Activated naive CD4-positive, alpha-beta T cell treated with anti-CD3 and anti-CD28 coated beads, Interleukin-2, amount 10 ng/mL, durations not matched to agents 7 days and 5 days (primary cell): ENCODE measurements around the gene SPPL2B.

Source experiments
- CTCF ChIA-PET: fragments of 350-600 bp; sonication (Branson Sonifier 250); formaldehyde crosslinking; loops from one replicate; lab custom pipeline; 2021; ENCODE audit warnings: antibody characterized with exemption; lab: Charles Lee
- DNase-seq: peaks from one replicate; pipeline ENCODE4 v3.0.0-alpha.2; 2020
- H3K27ac Mint-ChIP-seq: one replicate; pipeline ENCODE4 v1.8.0; 2021; ENCODE audit warnings: mild to moderate bottlenecking, moderate library complexity, mixed read lengths
- H3K27me3 Mint-ChIP-seq: one replicate; pipeline ENCODE4 v1.8.0; 2021; ENCODE audit warnings: mild to moderate bottlenecking, mixed read lengths
- H3K36me3 Mint-ChIP-seq: one replicate; pipeline ENCODE4 v1.8.0; 2021; ENCODE audit warnings: mixed read lengths
- H3K4me1 Mint-ChIP-seq: one replicate; pipeline ENCODE4 v1.8.0; 2021; ENCODE audit warnings: mixed read lengths
- H3K4me3 Mint-ChIP-seq: one replicate; pipeline ENCODE4 v1.8.0; 2021; ENCODE audit warnings: mild to moderate bottlenecking, moderate library complexity, mixed read lengths
- H3K9me3 Mint-ChIP-seq: one replicate; pipeline ENCODE4 v1.8.0; 2021; ENCODE audit warnings: mixed read lengths

Gene SPPL2B

GRCh38 chr19:2324220-2324948 is 4.1 kb upstream of the SPPL2B start:
- no peaks in the 10 kb centered on the region for H3K27me3 Mint-ChIP-seq
- DNase-seq, result no peak
- H3K4me3 Mint-ChIP-seq, result no peak overlapping the region
- CTCF ChIA-PET, result no interaction called here
- no peaks in the 10 kb centered on the region for H3K9me3 Mint-ChIP-seq
- H3K36me3 Mint-ChIP-seq, result peaks cover 33% of the 10 kb centered on the region
- peaks cover 38% of the 10 kb centered on the region for H3K4me1 Mint-ChIP-seq
- no peak overlapping the region for H3K27ac Mint-ChIP-seq

- Mint-ChIP-seq H3K27ac (no peak overlapping the region), H3K9me3 (no peaks in the 10 kb centered on the region), H3K4me3 (no peak overlapping the region), H3K4me1 (peaks cover 47% of the 10 kb centered on the region), H3K36me3 (peaks cover 37% of the 10 kb centered on the region), H3K27me3 (no peaks in the 10 kb centered on the region)
- CTCF ChIA-PET, result no interaction called here
- no peak for DNase-seq
These were observed 3.0 kb upstream of the SPPL2B start for GRCh38 chr19:2325281-2326046.

GRCh38 chr19:2326699-2327360 is 1.7 kb upstream of the SPPL2B start:
- H3K36me3 Mint-ChIP-seq, result peaks cover 37% of the 10 kb centered on the region
- no peaks in the 10 kb centered on the region for H3K27me3 Mint-ChIP-seq
- CTCF ChIA-PET, result no interaction called here
- H3K27ac Mint-ChIP-seq, result peak overlapping the region; percentile 99
- peaks cover 61% of the 10 kb centered on the region for H3K4me1 Mint-ChIP-seq
- no peaks in the 10 kb centered on the region for H3K9me3 Mint-ChIP-seq
- no peak for DNase-seq
- peak overlapping the region; percentile 97 for H3K4me3 Mint-ChIP-seq

- DNase-seq, result peak; percentile 81
- Mint-ChIP-seq H3K27ac (peak overlapping the region; percentile 99), H3K4me3 (peak overlapping the region; percentile 97), H3K27me3 (no peaks in the 10 kb centered on the region), H3K9me3 (no peaks in the 10 kb centered on the region), H3K4me1 (peaks cover 69% of the 10 kb centered on the region), H3K36me3 (peaks cover 37% of the 10 kb centered on the region)
- CTCF ChIA-PET, result no interaction called here
These were observed 597 bp upstream of the SPPL2B start for GRCh38 chr19:2327773-2328400.

- no peaks in the 10 kb centered on the region for H3K27me3 Mint-ChIP-seq
- peak overlapping the region; percentile 93 for H3K27ac Mint-ChIP-seq
- DNase-seq, result no peak
- no peaks in the 10 kb centered on the region for H3K9me3 Mint-ChIP-seq
- CTCF ChIA-PET, result interaction anchor here (1.2 kb wide), 1 partner anchor 63 kb away, joined by 3 read pairs; no protein-coding TSS in a partner anchor
- H3K4me1 Mint-ChIP-seq, result peaks cover 77% of the 10 kb centered on the region
- peak overlapping the region; percentile 97 for H3K4me3 Mint-ChIP-seq
- peaks cover 35% of the 10 kb centered on the region for H3K36me3 Mint-ChIP-seq
These were observed 630 bp downstream of the SPPL2B start for GRCh38 chr19:2329149-2329478.

GRCh38 chr19:2329501-2329916 is 1.0 kb downstream of the SPPL2B start:
- DNase-seq, result no peak
- H3K36me3 Mint-ChIP-seq, result peaks cover 31% of the 10 kb centered on the region
- no peaks in the 10 kb centered on the region for H3K27me3 Mint-ChIP-seq
- no peaks in the 10 kb centered on the region for H3K9me3 Mint-ChIP-seq
- H3K4me3 Mint-ChIP-seq, result peak overlapping the region; percentile 97
- CTCF ChIA-PET, result interaction anchor here (1.2 kb wide), 1 partner anchor 62 kb away, joined by 3 read pairs; no protein-coding TSS in a partner anchor
- H3K27ac Mint-ChIP-seq, result peak overlapping the region; percentile 93
- peaks cover 75% of the 10 kb centered on the region for H3K4me1 Mint-ChIP-seq

GRCh38 chr19:2330255-2330631 is 1.8 kb downstream of the SPPL2B start:
- H3K27me3 Mint-ChIP-seq, result no peaks in the 10 kb centered on the region
- H3K4me3 Mint-ChIP-seq, result peak overlapping the region; percentile 57
- H3K27ac Mint-ChIP-seq, result peak overlapping the region; percentile 76
- CTCF ChIA-PET, result interaction anchor here (0.6 to 1.2 kb wide), 2 partner anchors 62 to 318 kb away, joined by 3 read pairs; no protein-coding TSS in a partner anchor
- no peak for DNase-seq
- peaks cover 71% of the 10 kb centered on the region for H3K4me1 Mint-ChIP-seq
- peaks cover 2% of the 10 kb centered on the region for H3K9me3 Mint-ChIP-seq
- H3K36me3 Mint-ChIP-seq, result peaks cover 33% of the 10 kb centered on the region

- peaks cover 33% of the 10 kb centered on the region for H3K36me3 Mint-ChIP-seq
- CTCF ChIA-PET, result interaction anchor here (0.6 to 1.9 kb wide), 2 partner anchors 92 to 318 kb away, joined by 3 to 8 read pairs; no protein-coding TSS in a partner anchor
- peak overlapping the region; percentile 57 for H3K4me3 Mint-ChIP-seq
- no peak for DNase-seq
- H3K4me1 Mint-ChIP-seq, result peaks cover 67% of the 10 kb centered on the region
- peaks cover 6% of the 10 kb centered on the region for H3K9me3 Mint-ChIP-seq
- H3K27me3 Mint-ChIP-seq, result no peaks in the 10 kb centered on the region
- H3K27ac Mint-ChIP-seq, result peak overlapping the region; percentile 88
These were observed 2.3 kb downstream of the SPPL2B start for GRCh38 chr19:2330632-2331284.

- CTCF ChIA-PET, result interaction anchor here (0.9 to 1.9 kb wide), 2 partner anchors 62 to 93 kb away, joined by 3 to 8 read pairs; no protein-coding TSS in a partner anchor
- Mint-ChIP-seq H3K36me3 (peaks cover 35% of the 10 kb centered on the region), H3K27ac (peak overlapping the region; percentile 88), H3K9me3 (peaks cover 14% of the 10 kb centered on the region), H3K4me3 (no peak overlapping the region), H3K27me3 (no peaks in the 10 kb centered on the region), H3K4me1 (peaks cover 60% of the 10 kb centered on the region)
- no peak for DNase-seq
These were observed 3.2 kb downstream of the SPPL2B start for GRCh38 chr19:2331601-2332246.

GRCh38 chr19:2332341-2333026 is 4.0 kb downstream of the SPPL2B start:
- H3K27me3 Mint-ChIP-seq, result no peaks in the 10 kb centered on the region
- peaks cover 14% of the 10 kb centered on the region for H3K9me3 Mint-ChIP-seq
- peaks cover 52% of the 10 kb centered on the region for H3K4me1 Mint-ChIP-seq
- peak; percentile 83 for DNase-seq
- CTCF ChIA-PET, result interaction anchor here (0.9 to 1.9 kb wide), 2 partner anchors 61 to 93 kb away, joined by 3 to 8 read pairs; no protein-coding TSS in a partner anchor
- peaks cover 35% of the 10 kb centered on the region for H3K36me3 Mint-ChIP-seq
- peak overlapping the region; percentile 88 for H3K27ac Mint-ChIP-seq
- H3K4me3 Mint-ChIP-seq, result peak overlapping the region; percentile 55

- CTCF ChIA-PET, result no interaction called here
- DNase-seq, result no peak
- H3K9me3 Mint-ChIP-seq, result peaks cover 14% of the 10 kb centered on the region
- no peaks in the 10 kb centered on the region for H3K27me3 Mint-ChIP-seq
- H3K4me1 Mint-ChIP-seq, result peaks cover 48% of the 10 kb centered on the region
- peak overlapping the region; percentile 80 for H3K27ac Mint-ChIP-seq
- peaks cover 33% of the 10 kb centered on the region for H3K36me3 Mint-ChIP-seq
- no peak overlapping the region for H3K4me3 Mint-ChIP-seq
These were observed 4.7 kb downstream of the SPPL2B start for GRCh38 chr19:2333027-2333806.

- peaks cover 31% of the 10 kb centered on the region for H3K36me3 Mint-ChIP-seq
- H3K4me3 Mint-ChIP-seq, result no peak overlapping the region
- CTCF ChIA-PET, result no interaction called here
- H3K27me3 Mint-ChIP-seq, result no peaks in the 10 kb centered on the region
- H3K27ac Mint-ChIP-seq, result peak overlapping the region; percentile 80
- peaks cover 46% of the 10 kb centered on the region for H3K4me1 Mint-ChIP-seq
- H3K9me3 Mint-ChIP-seq, result peaks cover 14% of the 10 kb centered on the region
- no peak for DNase-seq
These were observed 5.3 kb downstream of the SPPL2B start for GRCh38 chr19:2333807-2334211.
